Kidney (tissue), 14 donors: ENCODE data around the gene AUTS2. TPM values are rescaled to one million over a fixed set of nuclear protein-coding genes. Genes with fewer than 3 reads are reported as not detected.

Experiments used
- DNase-seq, 5 donors: peaks; one replicate each; pipeline ENCODE4 v3.0.0-alpha.2; 2013 to 2020
- FAIRE-seq: peaks from 2 replicates; lab custom pipeline; 2012; peaks lifted over from hg19 to GRCh38; lab: Jason Lieb, UNC
- H3K27ac ChIP-seq, 2 donors: one replicate each; pipeline ENCODE4 v1.7.0; 2013; ENCODE audit warnings: low read depth in 2 of 2, low read length in 2 of 2, inconsistent platforms in 1 of 2
- H3K27me3 ChIP-seq: one replicate; pipeline ENCODE4 v1.7.1; 2013; ENCODE audit warnings: low read length, inconsistent platforms; ENCODE audit not compliant: control insufficient read depth, insufficient read depth
- H3K36me3 ChIP-seq, 3 donors: one replicate each; pipeline versions ENCODE4 v1.7.0 to v1.7.1; 2013; ENCODE audit warnings: low read length in 3 of 3, control low read depth in 1 of 3, inconsistent platforms in 1 of 3; ENCODE audit not compliant: insufficient read depth in 3 of 3, control insufficient read depth in 2 of 3
- H3K4me1 ChIP-seq, 3 donors: one replicate each; pipeline versions ENCODE4 v1.7.0 to v1.7.1; 2013; ENCODE audit warnings: low read length in 3 of 3, inconsistent platforms in 1 of 3, low read depth in 1 of 3; ENCODE audit not compliant: control insufficient read depth in 2 of 3, insufficient read depth in 2 of 3
- H3K4me3 ChIP-seq, 3 donors: one replicate each; pipeline versions ENCODE4 v1.7.0 to v1.8.1; 2013; ENCODE audit warnings: low read length in 3 of 3, control low read depth in 1 of 3, inconsistent platforms in 1 of 3
- H3K9ac ChIP-seq, 3 donors: one replicate each; pipeline versions ENCODE4 v1.7.0 to v1.7.1; 2013; ENCODE audit warnings: low read length in 3 of 3, control low read depth in 1 of 3, inconsistent platforms in 1 of 3
- H3K9me3 ChIP-seq, 3 donors: one replicate each; pipeline versions ENCODE4 v1.7.0 to v1.7.1; 2013; ENCODE audit warnings: low read length in 3 of 3, control low read depth in 1 of 3, inconsistent platforms in 1 of 3; ENCODE audit not compliant: control insufficient read depth in 2 of 3, insufficient read depth in 1 of 3
- CTCF ChIP-seq: IDR thresholded peaks from 3 replicates; pipeline ENCODE4 v1.5.1; 2012; ENCODE audit warnings: mild to moderate bottlenecking, moderate library complexity, borderline replicate concordance; ENCODE audit not compliant: insufficient read depth; ENCODE audit errors: extremely low read depth
- intact Hi-C: fragments of 100-400 bp; cut with DNase I; formaldehyde crosslinking; loops from one replicate; pipeline ENCODE4 v1.11.1; 2022
- polyA plus RNA-seq: library from polyadenylated mRNA; stranded (reverse); fragments of 350-450 nt; fragmentation: Illumina TruSeq; extraction: RNeasy Lipid Tissue Mini Kit (QIAGEN cat#74804); gene quantifications from one replicate; pipeline ENCODE4 v1.2.3, GENCODE V29; 2014; ENCODE audit warnings: low read depth, low replicate concordance; ENCODE audit not compliant: insufficient read depth
- total RNA-seq: library from RNA; stranded (reverse); fragmentation: NEBNext Ultra II Directional; extraction: Animal tissue kit (Norgen Biotek cat#: 25700); gene quantifications from one replicate; pipeline ENCODE4 v1.2.1, GENCODE V29; 2021
- donor health status: control.
- donor health status: control.
- donor health status: control.
- donor health status: control.
- donor health status: control.
- donor health status: DM: yes; HTN: yes; CAD: no.
- donor health status: Normal renal cell carcinoma (clear cell type).

AUTS2 gene
- total and polyA plus RNA-seq, 2 donors from 2014 or later = 5.2 to 33.8 TPM

GRCh38 chr7:70669854-70670253 lies 1071.6 kb downstream of the AUTS2 start:
- Histone ChIP-seq H3K27me3 (no peaks in the 10 kb centered on the region), H3K9ac (no peak overlapping the region), H3K4me3 (no peak overlapping the region), H3K36me3 (no peaks in the 10 kb centered on the region), H3K27ac (no peak overlapping the region), H3K9me3 (no peaks in the 10 kb centered on the region), H3K4me1 (peaks cover 0 to 3% (median 0%) of the 10 kb centered on the region in 3 donors)
- no peak for FAIRE-seq
- intact Hi-C loops = no loop called here
- DNase-seq = no peak
- TF ChIP-seq CTCF = no peak

GRCh38 chr7:70670288-70670687 lies 1072.0 kb downstream of the AUTS2 start:
- TF ChIP-seq CTCF = no peak
- H3K27ac ChIP-seq = no peak overlapping the region
- intact Hi-C loops = no loop called here
- FAIRE-seq (no peak), DNase-seq (no peak)
- H3K36me3 ChIP-seq = no peaks in the 10 kb centered on the region
- peaks cover 0 to 3% (median 0%) of the 10 kb centered on the region in 3 donors for H3K4me1 ChIP-seq
- H3K4me3 ChIP-seq = no peak overlapping the region
- no peaks in the 10 kb centered on the region for H3K9me3 ChIP-seq
- H3K27me3 ChIP-seq = no peaks in the 10 kb centered on the region
- H3K9ac ChIP-seq = no peak overlapping the region

GRCh38 chr7:70673778-70674570 lies 1075.7 kb downstream of the AUTS2 start:
- Histone ChIP-seq H3K4me3 (no peak overlapping the region), H3K27ac (no peak overlapping the region), H3K27me3 (no peaks in the 10 kb centered on the region), H3K4me1 (peaks cover 0 to under 1% (median 0%) of the 10 kb centered on the region in 3 donors), H3K36me3 (no peaks in the 10 kb centered on the region), H3K9me3 (no peaks in the 10 kb centered on the region), H3K9ac (no peak overlapping the region)
- intact Hi-C loops = no loop called here
- no peak for TF ChIP-seq CTCF
- DNase-seq (peak in 3 of 5 donors; percentile 28 to 31 (median 30)), FAIRE-seq (no peak)
